HL-60 (cell line): ENCODE data around the gene RAB3C.

ENCODE experiments used
- DNase-seq, 2 experiments: peaks; one replicate each; pipeline ENCODE4 v3.0.0-alpha.2; 2010 to 2020; ENCODE audit warnings: low read depth in 1 of 2, low spot score in 1 of 2
- H3K27ac ChIP-seq: fragments of 250-450 bp; sonication (Bioruptor Pico); replicated peaks from 2 replicates; pipeline ENCODE4 v1.5.1; 2020; ENCODE audit warnings: mild to moderate bottlenecking, moderate library complexity
- H3K27me3 ChIP-seq: fragments of 250-450 bp; sonication (Bioruptor Pico); 2 replicates; pipeline ENCODE4 v1.5.1; 2021; ENCODE audit warnings: mild to moderate bottlenecking, moderate library complexity; ENCODE audit not compliant: insufficient read depth, poor library complexity, severe bottlenecking
- H3K4me3 ChIP-seq: replicated peaks from 2 replicates; pipeline ENCODE4 v1.5.1; 2011; ENCODE audit warnings: mild to moderate bottlenecking, control low read depth, low read length; ENCODE audit not compliant: insufficient read depth
- CTCF ChIP-seq: IDR thresholded peaks from one replicate; pipeline ENCODE4 v1.5.1; 2011; ENCODE audit warnings: low read length, control low read depth, inconsistent platforms; ENCODE audit not compliant: insufficient read depth
- GABPA ChIP-seq: IDR thresholded peaks from 2 replicates; pipeline ENCODE4 v1.6.1; 2012; ENCODE audit warnings: low read depth
- POLR2AphosphoS5 ChIP-seq: IDR thresholded peaks from 2 replicates; pipeline ENCODE4 v1.6.1; 2012; ENCODE audit warnings: low read depth
- SPI1 ChIP-seq: IDR thresholded peaks from 2 replicates; pipeline ENCODE4 v1.6.1; 2012; ENCODE audit warnings: low read depth, mild to moderate bottlenecking, borderline replicate concordance
- TF ChIP-seq, protein P1 (sequence below): IDR thresholded peaks from 2 replicates; pipeline ENCODE4 v1.6.1; 2012; ENCODE audit warnings: low read depth; ENCODE audit not compliant: insufficient replicate concordance

Gene RAB3C

GRCh38 chr5:58544195-58544594, 38.7 kb upstream of the RAB3C start:
- Histone ChIP-seq H3K4me3 (no peak overlapping the region), H3K27ac (peak overlapping the region; percentile 97), H3K27me3 (no peaks in the 10 kb centered on the region)
- TF ChIP-seq CTCF, result no peak
- TF ChIP-seq SPI1, result peak; percentile 76; the same call in 1 of the 2 replicates
- no peak for TF ChIP-seq GABPA
- TF ChIP-seq, protein P1, sequence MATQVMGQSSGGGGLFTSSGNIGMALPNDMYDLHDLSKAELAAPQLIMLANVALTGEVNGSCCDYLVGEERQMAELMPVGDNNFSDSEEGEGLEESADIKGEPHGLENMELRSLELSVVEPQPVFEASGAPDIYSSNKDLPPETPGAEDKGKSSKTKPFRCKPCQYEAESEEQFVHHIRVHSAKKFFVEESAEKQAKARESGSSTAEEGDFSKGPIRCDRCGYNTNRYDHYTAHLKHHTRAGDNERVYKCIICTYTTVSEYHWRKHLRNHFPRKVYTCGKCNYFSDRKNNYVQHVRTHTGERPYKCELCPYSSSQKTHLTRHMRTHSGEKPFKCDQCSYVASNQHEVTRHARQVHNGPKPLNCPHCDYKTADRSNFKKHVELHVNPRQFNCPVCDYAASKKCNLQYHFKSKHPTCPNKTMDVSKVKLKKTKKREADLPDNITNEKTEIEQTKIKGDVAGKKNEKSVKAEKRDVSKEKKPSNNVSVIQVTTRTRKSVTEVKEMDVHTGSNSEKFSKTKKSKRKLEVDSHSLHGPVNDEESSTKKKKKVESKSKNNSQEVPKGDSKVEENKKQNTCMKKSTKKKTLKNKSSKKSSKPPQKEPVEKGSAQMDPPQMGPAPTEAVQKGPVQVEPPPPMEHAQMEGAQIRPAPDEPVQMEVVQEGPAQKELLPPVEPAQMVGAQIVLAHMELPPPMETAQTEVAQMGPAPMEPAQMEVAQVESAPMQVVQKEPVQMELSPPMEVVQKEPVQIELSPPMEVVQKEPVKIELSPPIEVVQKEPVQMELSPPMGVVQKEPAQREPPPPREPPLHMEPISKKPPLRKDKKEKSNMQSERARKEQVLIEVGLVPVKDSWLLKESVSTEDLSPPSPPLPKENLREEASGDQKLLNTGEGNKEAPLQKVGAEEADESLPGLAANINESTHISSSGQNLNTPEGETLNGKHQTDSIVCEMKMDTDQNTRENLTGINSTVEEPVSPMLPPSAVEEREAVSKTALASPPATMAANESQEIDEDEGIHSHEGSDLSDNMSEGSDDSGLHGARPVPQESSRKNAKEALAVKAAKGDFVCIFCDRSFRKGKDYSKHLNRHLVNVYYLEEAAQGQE, result no peak
- TF ChIP-seq POLR2AphosphoS5, result no peak
- peak; percentile 38 to 62 for DNase-seq

DNA sequence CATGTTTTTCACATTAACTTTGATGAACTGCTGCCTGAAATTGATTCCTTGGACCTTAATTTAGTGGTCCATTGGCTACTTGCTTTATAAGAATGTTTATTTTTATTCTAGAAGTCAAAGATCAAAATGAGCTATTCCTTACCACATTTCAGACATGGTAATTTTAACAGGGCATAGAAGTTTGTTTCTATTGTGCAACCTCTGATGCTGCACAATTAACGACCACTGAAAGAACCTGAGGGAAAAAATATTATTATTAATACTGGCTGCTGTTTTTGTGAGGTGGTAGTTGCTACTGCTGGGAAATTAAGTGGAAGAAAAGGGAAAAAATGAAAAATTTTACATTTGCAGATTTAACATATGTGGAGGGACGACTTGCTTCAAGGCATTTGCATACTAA, 37.9 kb upstream of the RAB3C start:
- DNase-seq, result peak in 1 of 2 experiments; percentile 50
- Histone ChIP-seq H3K27ac (peak overlapping the region; percentile 97), H3K27me3 (no peaks in the 10 kb centered on the region), H3K4me3 (no peak overlapping the region)
- no peak for TF ChIP-seq POLR2AphosphoS5
- no peak for TF ChIP-seq SPI1
- TF ChIP-seq, protein P1, result no peak
- TF ChIP-seq GABPA, result no peak
- TF ChIP-seq CTCF, result no peak

GRCh38 chr5:58545912-58546311, 37.0 kb upstream of the RAB3C start:
- Histone ChIP-seq H3K27ac (peak overlapping the region; percentile 97), H3K27me3 (no peaks in the 10 kb centered on the region), H3K4me3 (no peak overlapping the region)
- TF ChIP-seq SPI1, result peak; percentile 79
- no peak for TF ChIP-seq POLR2AphosphoS5
- peak; percentile 61 to 63 for DNase-seq

- H3K27ac ChIP-seq, result no peak overlapping the region
- no peak overlapping the region for H3K4me3 ChIP-seq
- DNase-seq, result no peak
- H3K27me3 ChIP-seq, result no peaks in the 10 kb centered on the region
- TF ChIP-seq, protein P1, result no peak
- no peak for TF ChIP-seq POLR2AphosphoS5
- TF ChIP-seq SPI1, result no peak
- no peak for TF ChIP-seq GABPA
- no peak for TF ChIP-seq CTCF
Measured at GRCh38 chr5:58548068-58548467, 34.8 kb upstream of the RAB3C start.
